Measurements from ENCODE around the gene PRR20B.

DNA sequence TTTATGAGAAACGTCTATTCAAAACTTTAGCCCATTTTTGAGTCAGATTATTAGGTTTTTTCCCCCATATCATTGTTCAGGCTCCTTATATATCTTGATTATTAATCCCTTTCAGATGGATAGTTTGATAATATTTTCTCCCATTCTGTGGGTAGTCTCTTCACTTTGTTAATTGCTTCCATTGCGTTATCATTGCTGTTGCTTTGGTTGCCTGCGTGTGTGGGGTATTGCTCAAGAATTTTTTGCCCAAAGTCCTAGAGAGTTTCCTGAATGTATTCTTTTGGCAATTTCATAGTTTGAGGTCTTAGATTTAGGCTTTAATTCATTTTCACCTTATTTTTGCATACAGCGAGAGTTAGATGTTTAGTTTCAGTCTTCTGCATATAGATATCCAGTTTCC is 32.3 kb upstream of the PRR20B start:
- TF ChIP-seq, protein P1, sequence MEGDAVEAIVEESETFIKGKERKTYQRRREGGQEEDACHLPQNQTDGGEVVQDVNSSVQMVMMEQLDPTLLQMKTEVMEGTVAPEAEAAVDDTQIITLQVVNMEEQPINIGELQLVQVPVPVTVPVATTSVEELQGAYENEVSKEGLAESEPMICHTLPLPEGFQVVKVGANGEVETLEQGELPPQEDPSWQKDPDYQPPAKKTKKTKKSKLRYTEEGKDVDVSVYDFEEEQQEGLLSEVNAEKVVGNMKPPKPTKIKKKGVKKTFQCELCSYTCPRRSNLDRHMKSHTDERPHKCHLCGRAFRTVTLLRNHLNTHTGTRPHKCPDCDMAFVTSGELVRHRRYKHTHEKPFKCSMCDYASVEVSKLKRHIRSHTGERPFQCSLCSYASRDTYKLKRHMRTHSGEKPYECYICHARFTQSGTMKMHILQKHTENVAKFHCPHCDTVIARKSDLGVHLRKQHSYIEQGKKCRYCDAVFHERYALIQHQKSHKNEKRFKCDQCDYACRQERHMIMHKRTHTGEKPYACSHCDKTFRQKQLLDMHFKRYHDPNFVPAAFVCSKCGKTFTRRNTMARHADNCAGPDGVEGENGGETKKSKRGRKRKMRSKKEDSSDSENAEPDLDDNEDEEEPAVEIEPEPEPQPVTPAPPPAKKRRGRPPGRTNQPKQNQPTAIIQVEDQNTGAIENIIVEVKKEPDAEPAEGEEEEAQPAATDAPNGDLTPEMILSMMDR (IDR thresholded peaks at IDR 0.05; ENCODE audit: insufficient read depth, low read length), result no peak
- no peak for TF ChIP-seq POLR2AphosphoS5 (IDR thresholded peaks at IDR 0.05; ENCODE audit: low read depth)
